ENCODE results near the gene RCSD1. TPM values are rescaled to one million over a fixed set of nuclear protein-coding genes. Genes with fewer than 3 reads are reported as not detected.
A peak's percentile ranks its signal among the peaks of the same experiment; 100 is the strongest.

Gene RCSD1
- total RNA-seq, 4 donors from 2014 or later = 2.4 to 8.7 (median 4.4) TPM

DNA sequence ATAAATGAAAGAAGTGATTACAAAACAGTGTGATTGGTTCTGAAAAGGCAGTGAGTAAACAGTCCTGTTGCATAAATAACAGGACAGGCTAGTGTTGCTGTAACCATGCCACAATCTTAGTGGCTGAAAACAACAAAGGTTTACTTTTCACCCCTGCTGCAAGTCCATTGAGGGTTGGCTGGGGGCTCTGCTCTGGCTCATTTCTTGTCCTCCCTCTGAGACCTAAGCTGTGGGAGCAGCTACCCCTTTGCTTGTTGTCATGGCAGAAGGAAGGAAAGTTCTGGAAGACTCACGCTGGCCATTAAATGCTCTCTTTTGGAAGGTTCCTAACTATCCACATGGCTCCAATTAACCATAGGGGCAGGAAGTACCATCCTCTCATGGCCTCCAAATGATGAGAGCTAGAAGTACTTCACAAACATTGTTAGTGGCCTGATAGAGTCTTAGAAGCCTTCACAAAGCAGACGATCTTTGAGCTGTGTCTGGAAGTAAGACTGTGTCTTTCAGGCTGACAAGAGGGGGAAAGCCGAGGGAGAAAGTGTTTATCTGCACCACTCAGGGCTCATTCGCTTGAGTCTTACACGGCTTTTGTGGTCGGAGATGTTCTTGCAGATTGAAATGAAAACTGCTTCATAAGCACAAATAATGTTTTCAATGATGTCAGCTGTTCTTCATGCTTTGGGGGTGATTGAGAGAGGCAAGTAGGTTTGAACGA is 11.9 kb downstream of the RCSD1 start:
- DNase-seq (ENCODE audit: low spot score in 2 of 2) = peak in 1 of 2 donors; percentile 48
- 70 to 73% methylated on average over 7 of the region's 7 CpGs for WGBS, 2 donors
- H3K4me3 ChIP-seq (ENCODE audit: low read depth, poor library complexity, severe bottlenecking) = no peak overlapping the region
- no peak for TF ChIP-seq POLR2A (IDR thresholded peaks at IDR 0.05)
- TF ChIP-seq, protein P1, sequence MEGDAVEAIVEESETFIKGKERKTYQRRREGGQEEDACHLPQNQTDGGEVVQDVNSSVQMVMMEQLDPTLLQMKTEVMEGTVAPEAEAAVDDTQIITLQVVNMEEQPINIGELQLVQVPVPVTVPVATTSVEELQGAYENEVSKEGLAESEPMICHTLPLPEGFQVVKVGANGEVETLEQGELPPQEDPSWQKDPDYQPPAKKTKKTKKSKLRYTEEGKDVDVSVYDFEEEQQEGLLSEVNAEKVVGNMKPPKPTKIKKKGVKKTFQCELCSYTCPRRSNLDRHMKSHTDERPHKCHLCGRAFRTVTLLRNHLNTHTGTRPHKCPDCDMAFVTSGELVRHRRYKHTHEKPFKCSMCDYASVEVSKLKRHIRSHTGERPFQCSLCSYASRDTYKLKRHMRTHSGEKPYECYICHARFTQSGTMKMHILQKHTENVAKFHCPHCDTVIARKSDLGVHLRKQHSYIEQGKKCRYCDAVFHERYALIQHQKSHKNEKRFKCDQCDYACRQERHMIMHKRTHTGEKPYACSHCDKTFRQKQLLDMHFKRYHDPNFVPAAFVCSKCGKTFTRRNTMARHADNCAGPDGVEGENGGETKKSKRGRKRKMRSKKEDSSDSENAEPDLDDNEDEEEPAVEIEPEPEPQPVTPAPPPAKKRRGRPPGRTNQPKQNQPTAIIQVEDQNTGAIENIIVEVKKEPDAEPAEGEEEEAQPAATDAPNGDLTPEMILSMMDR (IDR thresholded peaks at IDR 0.05) = no peak
- intact Hi-C loops (cut with DNase I; ENCODE audit: low total_unique reads) = no loop called here

DNA sequence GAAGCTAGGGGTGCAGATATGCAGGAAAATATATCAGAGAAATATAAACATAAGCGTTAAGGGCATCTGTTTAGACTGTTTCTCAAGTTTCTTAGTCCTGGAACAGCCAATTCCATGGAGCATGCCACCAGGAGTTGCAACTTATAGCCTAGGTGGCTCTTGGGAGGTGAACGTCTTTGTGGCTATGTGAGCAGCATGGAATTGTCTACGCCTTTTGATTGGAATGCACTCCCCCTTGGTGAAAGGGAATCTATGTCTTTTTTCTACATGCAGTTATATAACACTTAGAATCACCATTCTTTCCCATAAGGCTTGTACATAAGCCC is 12.4 kb downstream of the RCSD1 start:
- DNase-seq (ENCODE audit: low spot score in 2 of 2) = no peak
- no peak overlapping the region for H3K4me3 ChIP-seq (ENCODE audit: low read depth, poor library complexity, severe bottlenecking)
- WGBS, 2 donors = 85 to 93% methylated on average over 3 of the region's 3 CpGs
- TF ChIP-seq, protein P1 (IDR thresholded peaks at IDR 0.05) = no peak
- no peak for TF ChIP-seq POLR2A (IDR thresholded peaks at IDR 0.05)
- intact Hi-C loops (cut with DNase I; ENCODE audit: low total_unique reads) = no loop called here

DNA sequence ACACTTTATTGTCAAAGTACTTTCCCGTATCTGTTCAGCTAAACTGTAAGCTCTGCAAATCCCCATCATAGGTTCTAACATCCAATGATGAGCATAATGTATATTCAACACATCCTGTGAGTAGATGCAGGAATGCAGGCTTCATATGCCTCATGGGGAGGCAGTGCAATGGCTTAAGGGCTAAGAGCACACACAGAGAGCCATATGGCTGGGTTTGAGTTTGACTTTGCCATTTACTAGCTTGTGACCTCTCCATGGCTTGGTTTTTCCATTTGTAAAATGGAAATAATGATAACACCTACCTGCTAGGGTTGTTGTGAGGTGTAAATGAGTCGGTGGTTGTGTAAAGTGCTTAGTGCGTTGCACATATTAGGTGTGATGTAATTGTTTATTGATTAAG is 13.4 kb downstream of the RCSD1 start:
- intact Hi-C loops (cut with DNase I; ENCODE audit: low total_unique reads) = no loop called here
- TF ChIP-seq, protein P1 (IDR thresholded peaks at IDR 0.05) = no peak
- no peak for TF ChIP-seq POLR2A (IDR thresholded peaks at IDR 0.05)
- WGBS, 2 donors = 65 to 80% methylated on average over 3 of the region's 3 CpGs

DNA sequence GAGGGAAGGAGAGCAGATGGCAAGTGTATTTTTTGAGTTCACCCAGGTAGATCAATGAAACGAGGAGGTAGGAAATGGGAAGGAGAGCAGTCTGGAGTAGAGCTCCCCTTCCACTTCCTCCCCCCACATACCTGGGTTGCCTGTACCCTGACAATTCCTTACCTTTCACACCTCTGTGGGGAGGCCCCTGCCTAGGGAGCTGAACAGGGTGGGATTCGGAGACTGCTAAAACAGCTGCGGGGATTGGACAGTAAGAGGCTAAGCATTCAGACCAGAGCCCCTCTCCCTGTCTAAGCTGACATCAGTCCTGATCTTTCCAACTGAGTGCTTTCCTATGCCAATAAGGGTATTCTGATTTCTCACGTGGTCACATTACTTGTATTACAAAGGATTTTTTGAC is 14.5 kb downstream of the RCSD1 start:
- intact Hi-C loops (cut with DNase I; ENCODE audit: low total_unique reads) = no loop called here
- no peak overlapping the region for H3K4me3 ChIP-seq (ENCODE audit: low read depth, poor library complexity, severe bottlenecking)
- WGBS, 2 donors = 77 to 81% methylated on average over 4 of the region's 4 CpGs
- TF ChIP-seq POLR2A (IDR thresholded peaks at IDR 0.05) = no peak
- TF ChIP-seq, protein P1 (IDR thresholded peaks at IDR 0.05) = no peak
- peak in 1 of 2 donors; percentile 17 for DNase-seq (ENCODE audit: low spot score in 2 of 2)

More for the DNA sequence above, 13.4 kb downstream of the RCSD1 start:
- peak in 1 of 2 donors; percentile 4 for DNase-seq (ENCODE audit: low spot score in 2 of 2)
- H3K4me3 ChIP-seq (ENCODE audit: low read depth, poor library complexity, severe bottlenecking) = no peak overlapping the region

DNA sequence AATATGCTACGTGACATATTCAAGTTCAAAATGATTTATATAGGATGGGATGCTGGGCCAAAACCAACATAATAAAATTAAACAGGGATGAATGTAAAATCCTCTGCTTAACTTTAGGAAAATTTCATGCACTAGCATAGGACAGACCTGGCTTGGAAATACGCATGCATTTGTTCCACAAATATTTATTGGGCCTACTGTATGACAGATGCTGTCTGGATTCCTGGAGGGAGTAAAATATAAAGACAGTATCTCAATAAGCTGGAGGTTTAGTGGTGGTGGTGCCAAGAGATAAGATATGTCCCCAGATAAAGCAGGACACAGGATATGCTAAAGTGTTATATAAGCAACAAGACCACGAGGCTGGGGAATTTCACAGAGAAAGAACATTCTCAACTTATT is 15.1 kb downstream of the RCSD1 start:
- TF ChIP-seq POLR2A (IDR thresholded peaks at IDR 0.05) = no peak
- TF ChIP-seq, protein P1 (IDR thresholded peaks at IDR 0.05) = no peak

More for the DNA sequence above, 15.1 kb downstream of the RCSD1 start:
- no peak for DNase-seq (ENCODE audit: low spot score in 2 of 2)
- 58 to 70% methylated on average over 3 of the region's 3 CpGs for WGBS, 2 donors
- H3K4me3 ChIP-seq (ENCODE audit: low read depth, poor library complexity, severe bottlenecking) = no peak overlapping the region
- intact Hi-C loops (cut with DNase I; ENCODE audit: low total_unique reads) = no loop called here

Measured in lower leg skin (tissue), 4 donors.